WTC11 (cell line): ENCODE data around the gene FXYD7. TPM values are rescaled to one million over a fixed set of nuclear protein-coding genes. Genes with fewer than 3 reads are reported as not detected.

ENCODE experiments used
- ATAC-seq: fragments of 200-7000 bp; cut with Tn5 transposase; 2 replicates; pipeline ENCODE4 v1.10.0; 2021; ENCODE audit warnings: mild to moderate bottlenecking, moderate library complexity
- CTCF ChIA-PET: fragments of 300-600 bp; sonication (Branson Sonifier 250); formaldehyde crosslinking; loops from one replicate; lab custom pipeline; 2021; ENCODE audit warnings: antibody characterized with exemption; lab: Charles Lee
- POLR2A ChIA-PET: fragments of 350-600 bp; sonication (Branson Sonifier 250); formaldehyde crosslinking; loops from one replicate; lab custom pipeline; 2021; ENCODE audit warnings: antibody characterized with exemption; lab: Charles Lee
- DNase-seq: peaks from one replicate; pipeline ENCODE4 v3.0.0; 2021; ENCODE audit warnings: low spot score
- H3K27ac Mint-ChIP-seq: 2 replicates; pipeline ENCODE4 v1.8.0; 2021; ENCODE audit warnings: mixed read lengths
- H3K27me3 Mint-ChIP-seq: 2 replicates; pipeline ENCODE4 v1.8.0; 2021; ENCODE audit warnings: low read depth, mild to moderate bottlenecking, moderate library complexity, mixed read lengths
- H3K36me3 Mint-ChIP-seq: 2 replicates; pipeline ENCODE4 v1.8.0; 2021; ENCODE audit warnings: mixed read lengths
- H3K4me1 Mint-ChIP-seq: 2 replicates; pipeline ENCODE4 v1.8.0; 2022; ENCODE audit warnings: mixed read lengths
- H3K4me3 Mint-ChIP-seq: 2 replicates; pipeline ENCODE4 v1.8.0; 2021; ENCODE audit warnings: mild to moderate bottlenecking, moderate library complexity, mixed read lengths
- H3K9me3 Mint-ChIP-seq: 2 replicates; pipeline ENCODE4 v1.8.0; 2021; ENCODE audit warnings: mixed read lengths
- CBFB ChIP-seq: sonication (generic); formaldehyde crosslinking; IDR thresholded peaks from 2 replicates; pipeline ENCODE4 v1.8.1; 2022; ENCODE audit warnings: mild to moderate bottlenecking, low read depth, missing genetic modification reagents
- IRF2 ChIP-seq: sonication (generic); formaldehyde crosslinking; IDR thresholded peaks from 2 replicates; pipeline ENCODE4 v1.8.0; 2022; ENCODE audit warnings: low read depth, missing genetic modification reagents, borderline replicate concordance
- RORB ChIP-seq: fragments of 250-450 bp; sonication (Bioruptor Pico); IDR thresholded peaks from 2 replicates; pipeline ENCODE4 v1.9.0; 2021; ENCODE audit warnings: mild to moderate bottlenecking
- ZNF219 ChIP-seq: sonication (generic); formaldehyde crosslinking; IDR thresholded peaks from 2 replicates; pipeline ENCODE4 v1.8.0; 2023; ENCODE audit warnings: missing genetic modification reagents, mild to moderate bottlenecking, borderline replicate concordance
- total RNA-seq: library from RNA; stranded (reverse); gene quantifications from 3 replicates; pipeline ENCODE4 v1.2.3, GENCODE V29; 2021
- TF ChIP-seq, protein P1 (sequence below): sonication (generic); formaldehyde crosslinking; IDR thresholded peaks from 2 replicates; pipeline ENCODE4 v1.8.1; 2022; ENCODE audit warnings: missing genetic modification reagents, borderline replicate concordance
- TF ChIP-seq, protein P2 (sequence below): sonication (generic); formaldehyde crosslinking; conservative IDR thresholded peaks from 2 replicates; pipeline ENCODE4 v1.8.1; 2023; ENCODE audit warnings: mild to moderate bottlenecking, low read depth, missing genetic modification reagents, moderate library complexity
- TF ChIP-seq, protein P3 (sequence below): sonication (generic); formaldehyde crosslinking; IDR thresholded peaks from 2 replicates; pipeline ENCODE4 v1.8.1; 2023; ENCODE audit warnings: mild to moderate bottlenecking, missing genetic modification reagents
- TF ChIP-seq, protein P4 (sequence below): fragments of 250-450 bp; sonication (Bioruptor Pico); conservative IDR thresholded peaks from 2 replicates; pipeline ENCODE4 v1.9.0; 2021; ENCODE audit warnings: mild to moderate bottlenecking
- TF ChIP-seq, protein P5 (sequence below): fragments of 250-450 bp; sonication (Bioruptor Pico); IDR thresholded peaks from 2 replicates; pipeline ENCODE4 v1.9.0; 2021; ENCODE audit warnings: mild to moderate bottlenecking
- TF ChIP-seq, protein P6 (sequence below): sonication (generic); formaldehyde crosslinking; IDR thresholded peaks from 2 replicates; pipeline ENCODE4 v1.8.0; 2023; ENCODE audit warnings: missing genetic modification reagents
- TF ChIP-seq, protein P7 (sequence below): sonication (generic); formaldehyde crosslinking; IDR thresholded peaks from 2 replicates; pipeline ENCODE4 v1.8.1; 2023; ENCODE audit warnings: mild to moderate bottlenecking, missing genetic modification reagents, moderate library complexity

The FXYD7 gene
- total RNA-seq, 1 experiment from 2014 or later = 16.7 TPM

DNA sequence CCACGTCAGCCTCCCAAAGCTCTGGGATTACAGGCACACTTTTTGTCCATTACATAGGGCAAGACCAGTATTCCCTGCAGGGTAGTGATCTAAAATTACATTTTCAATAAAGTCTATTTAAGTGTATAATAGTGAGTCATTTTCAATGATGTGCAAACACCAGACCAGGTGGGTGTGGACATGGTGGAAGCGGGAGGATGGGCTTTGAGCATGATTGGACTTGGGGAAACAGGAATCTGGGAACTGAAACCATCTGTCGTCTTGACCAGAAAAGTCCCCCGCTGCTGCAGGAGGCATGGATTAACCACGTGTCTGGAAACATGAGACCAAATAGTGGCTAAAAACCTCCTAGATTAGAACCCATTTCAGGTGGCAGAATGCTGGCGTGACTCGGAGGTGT is 22.6 kb upstream of the FXYD7 start:
- CTCF ChIA-PET = interaction anchor here (2.1 kb wide), 1 partner anchor 15 kb away, joined by 10 read pairs; the partner anchor contains the start of gene LGI4
- ATAC-seq = no peak
- Mint-ChIP-seq H3K4me1 (peaks cover 43% of the 10 kb centered on the region), H3K9me3 (no peaks in the 10 kb centered on the region), H3K36me3 (no peaks in the 10 kb centered on the region)
- TF ChIP-seq, protein P1, sequence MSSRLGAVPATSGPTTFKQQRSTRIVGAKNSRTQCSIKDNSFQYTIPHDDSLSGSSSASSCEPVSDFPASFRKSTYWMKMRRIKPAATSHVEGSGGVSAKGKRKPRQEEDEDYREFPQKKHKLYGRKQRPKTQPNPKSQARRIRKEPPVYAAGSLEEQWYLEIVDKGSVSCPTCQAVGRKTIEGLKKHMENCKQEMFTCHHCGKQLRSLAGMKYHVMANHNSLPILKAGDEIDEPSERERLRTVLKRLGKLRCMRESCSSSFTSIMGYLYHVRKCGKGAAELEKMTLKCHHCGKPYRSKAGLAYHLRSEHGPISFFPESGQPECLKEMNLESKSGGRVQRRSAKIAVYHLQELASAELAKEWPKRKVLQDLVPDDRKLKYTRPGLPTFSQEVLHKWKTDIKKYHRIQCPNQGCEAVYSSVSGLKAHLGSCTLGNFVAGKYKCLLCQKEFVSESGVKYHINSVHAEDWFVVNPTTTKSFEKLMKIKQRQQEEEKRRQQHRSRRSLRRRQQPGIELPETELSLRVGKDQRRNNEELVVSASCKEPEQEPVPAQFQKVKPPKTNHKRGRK = no peak
- TF ChIP-seq ZNF219 (CRISPR knock-in tag) (no peak), RORB (CRISPR knock-in tag) (no peak), CBFB (CRISPR knock-in tag) (no peak)
- TF ChIP-seq, protein P2, sequence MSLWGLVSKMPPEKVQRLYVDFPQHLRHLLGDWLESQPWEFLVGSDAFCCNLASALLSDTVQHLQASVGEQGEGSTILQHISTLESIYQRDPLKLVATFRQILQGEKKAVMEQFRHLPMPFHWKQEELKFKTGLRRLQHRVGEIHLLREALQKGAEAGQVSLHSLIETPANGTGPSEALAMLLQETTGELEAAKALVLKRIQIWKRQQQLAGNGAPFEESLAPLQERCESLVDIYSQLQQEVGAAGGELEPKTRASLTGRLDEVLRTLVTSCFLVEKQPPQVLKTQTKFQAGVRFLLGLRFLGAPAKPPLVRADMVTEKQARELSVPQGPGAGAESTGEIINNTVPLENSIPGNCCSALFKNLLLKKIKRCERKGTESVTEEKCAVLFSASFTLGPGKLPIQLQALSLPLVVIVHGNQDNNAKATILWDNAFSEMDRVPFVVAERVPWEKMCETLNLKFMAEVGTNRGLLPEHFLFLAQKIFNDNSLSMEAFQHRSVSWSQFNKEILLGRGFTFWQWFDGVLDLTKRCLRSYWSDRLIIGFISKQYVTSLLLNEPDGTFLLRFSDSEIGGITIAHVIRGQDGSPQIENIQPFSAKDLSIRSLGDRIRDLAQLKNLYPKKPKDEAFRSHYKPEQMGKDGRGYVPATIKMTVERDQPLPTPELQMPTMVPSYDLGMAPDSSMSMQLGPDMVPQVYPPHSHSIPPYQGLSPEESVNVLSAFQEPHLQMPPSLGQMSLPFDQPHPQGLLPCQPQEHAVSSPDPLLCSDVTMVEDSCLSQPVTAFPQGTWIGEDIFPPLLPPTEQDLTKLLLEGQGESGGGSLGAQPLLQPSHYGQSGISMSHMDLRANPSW = no peak
- TF ChIP-seq, protein P3, sequence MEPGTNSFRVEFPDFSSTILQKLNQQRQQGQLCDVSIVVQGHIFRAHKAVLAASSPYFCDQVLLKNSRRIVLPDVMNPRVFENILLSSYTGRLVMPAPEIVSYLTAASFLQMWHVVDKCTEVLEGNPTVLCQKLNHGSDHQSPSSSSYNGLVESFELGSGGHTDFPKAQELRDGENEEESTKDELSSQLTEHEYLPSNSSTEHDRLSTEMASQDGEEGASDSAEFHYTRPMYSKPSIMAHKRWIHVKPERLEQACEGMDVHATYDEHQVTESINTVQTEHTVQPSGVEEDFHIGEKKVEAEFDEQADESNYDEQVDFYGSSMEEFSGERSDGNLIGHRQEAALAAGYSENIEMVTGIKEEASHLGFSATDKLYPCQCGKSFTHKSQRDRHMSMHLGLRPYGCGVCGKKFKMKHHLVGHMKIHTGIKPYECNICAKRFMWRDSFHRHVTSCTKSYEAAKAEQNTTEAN (CRISPR knock-in tag) = no peak
- TF ChIP-seq, protein P4, sequence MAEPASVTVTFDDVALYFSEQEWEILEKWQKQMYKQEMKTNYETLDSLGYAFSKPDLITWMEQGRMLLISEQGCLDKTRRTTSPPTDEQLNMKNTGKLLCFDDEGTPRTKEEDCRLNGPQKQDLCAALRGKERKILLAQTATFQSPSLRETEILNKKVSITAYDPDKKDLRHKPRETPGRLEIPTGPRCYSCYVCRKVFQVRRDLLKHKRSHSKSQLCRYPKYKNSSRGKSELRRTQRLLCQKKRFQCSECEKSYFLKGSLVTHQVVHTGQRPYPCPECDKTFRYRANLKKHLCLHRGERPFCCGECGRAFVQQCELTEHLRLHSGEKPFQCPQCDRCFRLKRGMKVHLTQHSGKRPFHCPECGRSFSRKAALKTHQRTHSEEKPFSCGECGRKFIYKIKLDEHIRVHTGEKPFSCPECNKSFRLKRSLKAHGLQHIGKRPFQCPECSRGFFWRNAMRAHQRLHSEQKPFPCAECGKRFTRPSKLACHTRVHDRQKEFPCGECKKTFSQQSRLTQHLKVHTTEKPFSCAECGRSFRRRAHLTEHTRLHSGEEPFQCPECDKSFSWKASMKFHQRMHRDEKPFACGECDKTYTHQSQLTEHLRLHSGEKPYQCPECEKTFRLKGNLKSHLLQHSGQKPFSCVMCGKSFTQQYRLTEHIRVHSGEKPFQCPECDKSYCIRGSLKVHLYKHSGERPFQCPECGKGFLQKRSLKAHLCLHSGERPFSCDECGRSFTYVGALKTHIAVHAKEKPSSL (CRISPR knock-in tag) = no peak
- TF ChIP-seq, all 79 proteins: peak for 0
- no peak for DNase-seq
- POLR2A ChIA-PET = no interaction called here
- no peak overlapping the region for H3K27ac Mint-ChIP-seq
- H3K4me3 Mint-ChIP-seq = no peak overlapping the region
- peaks cover 7% of the 10 kb centered on the region for H3K27me3 Mint-ChIP-seq

DNA sequence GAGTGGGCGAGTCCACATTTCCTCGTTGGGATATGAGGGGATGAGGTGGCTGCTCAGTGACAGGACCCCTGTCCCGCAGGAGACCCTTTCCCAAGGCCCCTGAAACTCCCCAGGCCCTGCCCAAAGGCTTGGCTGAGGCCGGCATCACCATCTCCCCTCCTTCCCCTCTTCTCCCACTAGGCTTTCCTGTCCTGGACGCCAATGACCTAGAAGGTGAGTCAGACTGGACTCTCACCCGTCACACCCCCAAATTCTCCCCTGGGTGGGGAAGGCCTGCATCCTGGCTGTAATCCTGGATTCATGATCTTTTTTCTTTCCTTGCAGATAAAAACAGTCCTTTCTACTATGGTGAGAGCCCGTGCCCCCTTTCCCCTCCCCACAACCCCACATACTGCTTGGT is 22.2 kb upstream of the FXYD7 start:
- ChIA-PET CTCF (interaction anchor here (0.9 to 1.0 kb wide), 2 partner anchors 65 to 105 kb away, joined by 3 read pairs; no protein-coding TSS in a partner anchor), POLR2A (no interaction called here)
- DNase-seq (no peak), ATAC-seq (no peak)
- no peak overlapping the region for H3K27ac Mint-ChIP-seq
- H3K4me1 Mint-ChIP-seq = peaks cover 39% of the 10 kb centered on the region
- H3K27me3 Mint-ChIP-seq = peaks cover 4% of the 10 kb centered on the region
- no peak for TF ChIP-seq IRF2
- TF ChIP-seq, protein P5, sequence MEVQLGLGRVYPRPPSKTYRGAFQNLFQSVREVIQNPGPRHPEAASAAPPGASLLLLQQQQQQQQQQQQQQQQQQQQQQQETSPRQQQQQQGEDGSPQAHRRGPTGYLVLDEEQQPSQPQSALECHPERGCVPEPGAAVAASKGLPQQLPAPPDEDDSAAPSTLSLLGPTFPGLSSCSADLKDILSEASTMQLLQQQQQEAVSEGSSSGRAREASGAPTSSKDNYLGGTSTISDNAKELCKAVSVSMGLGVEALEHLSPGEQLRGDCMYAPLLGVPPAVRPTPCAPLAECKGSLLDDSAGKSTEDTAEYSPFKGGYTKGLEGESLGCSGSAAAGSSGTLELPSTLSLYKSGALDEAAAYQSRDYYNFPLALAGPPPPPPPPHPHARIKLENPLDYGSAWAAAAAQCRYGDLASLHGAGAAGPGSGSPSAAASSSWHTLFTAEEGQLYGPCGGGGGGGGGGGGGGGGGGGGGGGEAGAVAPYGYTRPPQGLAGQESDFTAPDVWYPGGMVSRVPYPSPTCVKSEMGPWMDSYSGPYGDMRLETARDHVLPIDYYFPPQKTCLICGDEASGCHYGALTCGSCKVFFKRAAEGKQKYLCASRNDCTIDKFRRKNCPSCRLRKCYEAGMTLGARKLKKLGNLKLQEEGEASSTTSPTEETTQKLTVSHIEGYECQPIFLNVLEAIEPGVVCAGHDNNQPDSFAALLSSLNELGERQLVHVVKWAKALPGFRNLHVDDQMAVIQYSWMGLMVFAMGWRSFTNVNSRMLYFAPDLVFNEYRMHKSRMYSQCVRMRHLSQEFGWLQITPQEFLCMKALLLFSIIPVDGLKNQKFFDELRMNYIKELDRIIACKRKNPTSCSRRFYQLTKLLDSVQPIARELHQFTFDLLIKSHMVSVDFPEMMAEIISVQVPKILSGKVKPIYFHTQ (CRISPR knock-in tag) = no peak
- TF ChIP-seq, protein P6, sequence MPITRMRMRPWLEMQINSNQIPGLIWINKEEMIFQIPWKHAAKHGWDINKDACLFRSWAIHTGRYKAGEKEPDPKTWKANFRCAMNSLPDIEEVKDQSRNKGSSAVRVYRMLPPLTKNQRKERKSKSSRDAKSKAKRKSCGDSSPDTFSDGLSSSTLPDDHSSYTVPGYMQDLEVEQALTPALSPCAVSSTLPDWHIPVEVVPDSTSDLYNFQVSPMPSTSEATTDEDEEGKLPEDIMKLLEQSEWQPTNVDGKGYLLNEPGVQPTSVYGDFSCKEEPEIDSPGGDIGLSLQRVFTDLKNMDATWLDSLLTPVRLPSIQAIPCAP (CRISPR knock-in tag) = no peak
- TF ChIP-seq, protein P7, sequence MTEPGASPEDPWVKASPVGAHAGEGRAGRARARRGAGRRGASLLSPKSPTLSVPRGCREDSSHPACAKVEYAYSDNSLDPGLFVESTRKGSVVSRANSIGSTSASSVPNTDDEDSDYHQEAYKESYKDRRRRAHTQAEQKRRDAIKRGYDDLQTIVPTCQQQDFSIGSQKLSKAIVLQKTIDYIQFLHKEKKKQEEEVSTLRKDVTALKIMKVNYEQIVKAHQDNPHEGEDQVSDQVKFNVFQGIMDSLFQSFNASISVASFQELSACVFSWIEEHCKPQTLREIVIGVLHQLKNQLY (CRISPR knock-in tag) = no peak
- no peak overlapping the region for H3K4me3 Mint-ChIP-seq
- no peaks in the 10 kb centered on the region for H3K36me3 Mint-ChIP-seq
- H3K9me3 Mint-ChIP-seq = no peaks in the 10 kb centered on the region
